Caki2 (cell line): Measurements from ENCODE around the gene PROSER3. TPM values are rescaled to one million over a fixed set of nuclear protein-coding genes. Genes with fewer than 3 reads are reported as not detected.

ENCODE experiments used
- DNase-seq: peaks from one replicate; pipeline ENCODE4 v3.0.0-alpha.2; 2015; ENCODE audit warnings: low read depth
- in situ Hi-C: cut with HindIII; loops from 2 replicates; pipeline ENCODE4 v1.10.0; 2016; ENCODE audit warnings: low sequenced_read_pairs, low pct_unique_long_range_greater_than_20kb, mixed read lengths
- total RNA-seq: library from RNA; depleted of rRNA; stranded (reverse); fragments of >200 nt; shearing (Covaris generic); gene quantifications from 2 replicates; pipeline ENCODE4 v1.2.3, GENCODE V29; 2014; ENCODE audit warnings: low replicate concordance

Gene PROSER3
- total RNA-seq, 1 experiment from 2014 or later, result 8.0 TPM

DNA sequence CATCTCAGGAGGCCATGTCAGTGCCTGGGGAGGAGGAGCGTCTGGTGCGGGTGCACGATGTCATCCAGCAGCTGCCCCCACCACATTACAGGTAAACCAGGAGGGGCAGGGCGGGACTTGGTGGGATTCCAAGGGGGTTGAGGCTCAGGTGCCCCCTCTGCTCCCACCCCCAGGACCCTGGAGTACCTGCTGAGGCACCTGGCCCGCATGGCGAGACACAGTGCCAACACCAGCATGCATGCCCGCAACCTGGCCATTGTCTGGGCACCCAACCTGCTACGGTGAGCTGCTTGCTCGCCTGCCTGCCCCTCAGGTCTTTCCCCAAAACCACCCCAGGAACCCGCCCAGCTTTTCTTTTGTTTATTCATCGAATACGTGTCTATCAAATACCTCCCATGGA lies 24.6 kb downstream of the PROSER3 start:
- in situ Hi-C loops, result no loop called here
- no peak for DNase-seq

DNA sequence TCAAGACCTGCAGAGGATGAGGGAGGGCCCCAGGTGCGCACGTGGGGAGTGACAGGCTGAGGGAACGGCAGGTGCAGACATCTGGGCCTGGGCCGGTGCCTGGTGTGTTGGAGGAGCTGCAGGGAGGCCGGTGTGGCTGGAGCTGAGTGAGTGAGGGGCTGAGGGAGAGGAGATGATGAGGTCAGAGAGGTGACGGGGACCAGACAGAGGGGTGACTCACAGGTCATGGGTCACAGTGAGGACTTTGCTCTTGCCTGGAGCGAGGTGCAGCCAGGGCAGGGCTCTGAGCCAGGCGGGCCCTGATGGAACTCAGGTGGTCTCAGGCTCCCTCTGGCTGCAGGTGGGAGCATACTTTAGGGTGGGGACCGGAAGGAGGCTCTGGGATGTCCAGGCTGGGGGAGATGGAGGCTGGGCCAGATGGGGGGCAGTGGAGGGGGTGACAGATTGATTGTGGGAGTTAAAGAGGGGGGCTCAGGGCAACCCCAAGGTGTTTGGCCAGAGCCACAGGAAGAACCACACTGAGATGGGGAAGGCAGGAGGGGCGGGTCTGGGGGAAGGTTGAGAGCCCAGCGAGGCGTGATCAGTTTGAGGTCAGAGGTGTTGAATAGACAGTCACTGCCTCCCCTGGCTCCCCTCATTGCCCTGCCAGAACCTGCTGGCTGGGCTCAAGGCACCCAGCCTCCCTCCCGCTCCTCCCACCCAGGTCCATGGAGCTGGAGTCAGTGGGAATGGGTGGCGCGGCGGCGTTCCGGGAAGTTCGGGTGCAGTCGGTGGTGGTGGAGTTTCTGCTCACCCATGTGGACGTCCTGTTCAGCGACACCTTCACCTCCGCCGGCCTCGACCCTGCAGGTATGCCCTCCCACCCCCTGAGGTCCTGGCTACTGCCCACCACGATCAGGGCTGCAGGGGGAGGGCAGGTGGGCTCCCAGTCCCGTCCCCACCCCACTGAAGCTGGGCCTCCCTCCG lies 25.8 kb downstream of the PROSER3 start:
- DNase-seq, result no peak
- in situ Hi-C loops, result no loop called here

DNA sequence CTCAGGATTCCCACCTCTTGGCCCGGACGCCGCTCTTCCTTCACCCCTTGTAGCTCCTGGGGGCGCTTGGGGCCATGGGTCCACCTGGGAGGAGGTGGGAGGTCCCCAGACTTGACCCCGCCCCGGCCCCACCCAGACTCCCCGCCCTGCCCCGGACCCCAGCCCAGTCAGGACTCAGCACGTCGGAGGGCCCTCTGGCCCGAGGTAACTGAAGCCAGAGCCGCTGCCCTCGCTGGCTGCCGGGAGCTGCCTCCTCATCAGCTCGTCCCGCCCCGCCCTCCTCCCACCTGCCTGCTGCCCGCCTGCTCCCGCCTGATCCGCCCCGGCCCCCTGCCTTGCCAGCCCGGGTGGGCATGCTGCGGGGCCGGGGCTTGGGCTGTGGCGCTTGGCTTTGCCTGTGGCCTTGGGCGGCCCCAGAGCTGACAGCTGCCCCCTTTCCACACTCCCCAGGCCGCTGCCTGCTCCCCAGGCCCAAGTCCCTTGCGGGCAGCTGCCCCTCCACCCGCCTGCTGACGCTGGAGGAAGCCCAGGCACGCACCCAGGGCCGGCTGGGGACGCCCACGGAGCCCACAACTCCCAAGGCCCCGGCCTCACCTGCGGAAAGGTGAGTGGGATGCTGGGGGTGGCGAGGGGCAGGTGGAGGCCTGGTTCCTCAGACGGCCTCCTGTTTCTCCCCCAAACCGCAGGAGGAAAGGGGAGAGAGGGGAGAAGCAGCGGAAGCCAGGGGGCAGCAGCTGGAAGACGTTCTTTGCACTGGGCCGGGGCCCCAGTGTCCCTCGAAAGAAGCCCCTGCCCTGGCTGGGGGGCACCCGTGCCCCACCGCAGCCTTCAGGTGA lies 26.7 kb downstream of the PROSER3 start:
- DNase-seq, result no peak
- in situ Hi-C loops, result no loop called here

DNA sequence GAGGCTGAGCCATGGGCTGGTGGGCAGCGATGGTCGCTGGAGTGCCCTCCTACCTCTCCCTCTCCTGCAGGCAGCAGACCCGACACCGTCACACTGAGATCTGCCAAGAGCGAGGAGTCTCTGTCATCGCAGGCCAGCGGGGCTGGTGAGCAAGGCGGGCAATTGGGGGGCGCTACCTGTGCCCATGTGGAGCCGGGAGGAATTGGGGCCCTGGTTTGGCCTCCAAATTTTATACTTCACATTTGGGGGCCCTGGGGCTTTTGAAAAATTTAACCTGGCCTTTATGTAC lies 27.3 kb downstream of the PROSER3 start:
- no peak for DNase-seq
- in situ Hi-C loops, result no loop called here

DNA sequence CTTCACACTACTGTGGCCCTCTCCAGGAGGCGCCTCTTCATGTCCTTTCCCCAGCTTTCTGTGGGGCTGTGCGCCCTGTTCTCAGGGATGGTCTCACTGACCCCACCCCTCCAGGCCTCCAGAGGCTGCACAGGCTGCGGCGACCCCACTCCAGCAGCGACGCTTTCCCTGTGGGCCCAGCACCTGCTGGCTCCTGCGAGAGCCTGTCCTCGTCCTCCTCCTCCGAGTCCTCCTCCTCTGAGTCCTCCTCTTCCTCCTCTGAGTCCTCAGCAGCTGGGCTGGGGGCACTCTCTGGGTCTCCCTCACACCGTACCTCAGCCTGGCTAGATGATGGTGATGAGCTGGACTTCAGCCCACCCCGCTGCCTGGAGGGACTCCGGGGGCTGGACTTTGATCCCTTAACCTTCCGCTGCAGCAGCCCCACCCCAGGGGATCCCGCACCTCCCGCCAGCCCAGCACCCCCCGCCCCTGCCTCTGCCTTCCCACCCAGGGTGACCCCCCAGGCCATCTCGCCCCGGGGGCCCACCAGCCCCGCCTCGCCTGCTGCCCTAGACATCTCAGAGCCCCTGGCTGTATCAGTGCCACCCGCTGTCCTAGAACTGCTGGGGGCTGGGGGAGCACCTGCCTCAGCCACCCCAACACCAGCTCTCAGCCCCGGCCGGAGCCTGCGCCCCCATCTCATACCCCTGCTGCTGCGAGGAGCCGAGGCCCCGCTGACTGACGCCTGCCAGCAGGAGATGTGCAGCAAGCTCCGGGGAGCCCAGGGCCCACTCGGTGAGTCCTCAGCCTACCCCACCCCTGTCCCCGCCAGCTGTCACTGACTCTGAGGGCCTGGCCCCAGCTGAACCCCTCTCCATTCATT lies 28.6 kb downstream of the PROSER3 start:
- DNase-seq, result no peak
- in situ Hi-C loops, result no loop called here

DNA sequence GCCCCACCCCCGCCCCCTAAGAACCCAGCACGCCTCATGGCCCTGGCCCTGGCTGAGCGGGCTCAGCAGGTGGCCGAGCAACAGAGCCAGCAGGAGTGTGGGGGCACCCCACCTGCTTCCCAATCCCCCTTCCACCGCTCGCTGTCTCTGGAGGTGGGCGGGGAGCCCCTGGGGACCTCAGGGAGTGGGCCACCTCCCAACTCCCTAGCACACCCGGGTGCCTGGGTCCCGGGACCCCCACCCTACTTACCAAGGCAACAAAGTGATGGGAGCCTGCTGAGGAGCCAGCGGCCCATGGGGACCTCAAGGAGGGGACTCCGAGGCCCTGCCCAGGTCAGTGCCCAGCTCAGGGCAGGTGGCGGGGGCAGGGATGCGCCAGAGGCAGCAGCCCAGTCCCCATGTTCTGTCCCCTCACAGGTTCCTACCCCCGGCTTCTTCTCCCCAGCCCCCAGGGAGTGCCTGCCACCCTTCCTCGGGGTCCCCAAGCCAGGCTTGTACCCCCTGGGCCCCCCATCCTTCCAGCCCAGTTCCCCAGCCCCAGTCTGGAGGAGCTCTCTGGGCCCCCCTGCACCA lies 29.3 kb downstream of the PROSER3 start:
- DNase-seq, result no peak
- in situ Hi-C loops, result no loop called here

DNA sequence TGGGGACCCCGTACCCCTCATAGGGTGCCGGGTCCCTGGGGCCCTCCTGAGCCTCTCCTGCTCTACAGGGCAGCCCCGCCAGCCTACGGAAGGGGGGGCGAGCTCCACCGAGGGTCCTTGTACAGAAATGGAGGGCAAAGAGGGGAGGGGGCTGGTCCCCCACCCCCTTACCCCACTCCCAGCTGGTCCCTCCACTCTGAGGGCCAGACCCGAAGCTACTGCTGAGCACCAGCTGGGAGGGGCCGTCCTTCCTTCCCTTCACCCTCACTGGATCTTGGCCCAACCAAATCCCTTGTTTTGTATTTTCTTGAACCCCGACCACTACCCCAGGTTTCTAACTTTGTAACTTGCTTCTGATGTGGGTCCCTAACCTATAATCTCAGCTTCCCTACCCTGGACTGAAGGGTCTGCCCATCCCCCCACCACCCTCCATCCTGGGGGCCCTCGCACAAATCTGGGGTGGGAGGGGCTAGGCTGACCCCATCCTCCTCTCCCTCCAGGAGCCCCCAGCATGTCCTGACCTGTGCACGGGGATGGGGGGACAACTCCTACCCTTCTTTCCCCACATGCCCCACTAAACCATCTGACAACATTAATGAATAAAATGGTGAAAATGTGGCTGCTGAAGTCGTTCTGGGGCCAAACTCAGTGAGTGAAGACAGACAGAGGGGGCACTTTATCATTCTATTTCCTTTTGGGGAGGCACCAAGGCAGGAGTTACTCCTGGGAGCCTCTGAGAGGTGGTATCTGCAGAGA lies 30.4 kb downstream of the PROSER3 start:
- DNase-seq, result no peak
- in situ Hi-C loops, result no loop called here

DNA sequence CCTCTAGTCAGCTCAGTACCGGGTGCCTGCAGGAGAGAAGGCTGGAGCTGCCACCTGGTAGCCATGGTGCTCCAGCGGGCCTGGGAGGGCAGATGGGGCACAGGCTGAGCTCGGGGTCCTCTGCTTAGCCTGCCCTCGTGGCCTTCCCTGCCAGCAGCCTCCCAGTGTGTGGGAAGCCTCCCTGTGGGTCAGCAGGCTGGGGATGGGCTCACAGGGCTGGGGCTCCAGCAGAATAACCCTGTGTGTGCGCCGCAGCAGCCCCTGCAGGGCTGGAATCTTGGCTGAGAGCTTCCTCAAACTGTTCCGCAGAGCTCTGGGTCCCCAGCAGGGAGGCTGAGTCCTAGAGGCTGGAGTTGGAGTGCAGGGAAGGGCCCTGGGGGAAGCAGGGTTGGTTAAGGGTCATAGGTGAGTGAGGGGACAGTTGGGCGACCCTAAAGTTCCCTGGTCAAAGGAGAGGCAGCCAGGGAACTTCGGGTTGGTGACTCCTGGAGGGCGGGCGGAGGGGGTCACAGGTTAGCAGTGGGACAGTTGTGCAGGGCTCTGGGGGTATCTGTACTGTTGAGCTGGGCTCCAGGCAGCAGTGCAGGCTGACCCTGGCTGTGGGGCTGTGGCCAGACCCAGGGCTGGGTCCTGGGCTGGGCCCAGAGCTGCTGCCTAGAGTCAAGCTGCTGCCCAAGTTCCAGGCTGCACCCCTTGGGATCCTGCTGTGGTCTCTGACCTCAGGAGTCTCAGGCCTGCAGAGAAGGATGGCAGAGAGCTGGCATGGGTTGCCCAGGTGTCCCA lies 31.4 kb downstream of the PROSER3 start:
- DNase-seq, result no peak
- in situ Hi-C loops, result no loop called here

DNA sequence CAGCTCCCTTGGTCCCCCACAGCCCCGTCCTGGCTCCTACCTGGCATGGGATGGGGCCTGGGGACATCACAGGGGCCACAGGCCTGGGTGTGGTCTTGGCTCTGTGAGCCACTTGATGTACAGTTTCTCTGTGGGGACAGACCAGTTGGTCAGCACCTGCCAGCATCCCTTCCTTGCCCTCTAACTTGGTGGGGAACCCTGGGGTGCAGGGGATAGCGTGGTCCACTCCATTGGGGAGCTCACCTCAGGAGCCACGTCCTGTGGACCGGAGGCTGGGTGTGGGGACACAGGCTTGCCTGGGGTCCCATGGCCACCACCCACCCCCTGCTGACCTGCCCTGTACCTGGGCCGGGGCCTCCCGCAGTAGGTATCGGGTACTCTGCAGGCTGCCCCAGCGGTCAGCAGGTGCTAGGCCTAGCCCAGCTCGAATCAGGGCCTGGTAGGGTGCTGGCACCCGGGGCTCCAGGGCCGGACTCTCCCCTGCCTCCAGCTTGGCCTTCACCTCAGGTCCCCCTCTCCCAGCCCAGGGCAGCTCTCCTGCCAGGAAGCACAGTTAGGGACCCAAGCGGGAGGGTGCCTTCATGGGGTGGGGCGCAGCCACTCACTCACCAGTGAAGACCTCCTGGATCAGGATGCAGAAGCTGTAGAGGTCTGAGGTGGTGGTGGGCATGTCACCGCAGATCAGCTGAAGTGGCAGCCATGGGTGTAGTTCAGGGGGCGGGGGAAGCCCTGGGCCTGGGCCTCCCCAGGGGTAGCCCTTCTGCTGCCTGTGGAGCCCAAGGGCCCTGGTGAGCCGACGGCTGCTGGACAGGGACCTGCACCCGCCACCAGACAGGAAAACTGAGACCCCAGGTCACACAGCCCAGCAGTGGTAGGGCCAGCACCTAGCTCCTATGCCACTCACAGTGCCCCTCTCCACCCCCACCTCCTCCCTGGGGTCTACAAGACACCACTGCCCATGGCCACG lies 32.3 kb downstream of the PROSER3 start:
- no peak for DNase-seq
- in situ Hi-C loops, result no loop called here

DNA sequence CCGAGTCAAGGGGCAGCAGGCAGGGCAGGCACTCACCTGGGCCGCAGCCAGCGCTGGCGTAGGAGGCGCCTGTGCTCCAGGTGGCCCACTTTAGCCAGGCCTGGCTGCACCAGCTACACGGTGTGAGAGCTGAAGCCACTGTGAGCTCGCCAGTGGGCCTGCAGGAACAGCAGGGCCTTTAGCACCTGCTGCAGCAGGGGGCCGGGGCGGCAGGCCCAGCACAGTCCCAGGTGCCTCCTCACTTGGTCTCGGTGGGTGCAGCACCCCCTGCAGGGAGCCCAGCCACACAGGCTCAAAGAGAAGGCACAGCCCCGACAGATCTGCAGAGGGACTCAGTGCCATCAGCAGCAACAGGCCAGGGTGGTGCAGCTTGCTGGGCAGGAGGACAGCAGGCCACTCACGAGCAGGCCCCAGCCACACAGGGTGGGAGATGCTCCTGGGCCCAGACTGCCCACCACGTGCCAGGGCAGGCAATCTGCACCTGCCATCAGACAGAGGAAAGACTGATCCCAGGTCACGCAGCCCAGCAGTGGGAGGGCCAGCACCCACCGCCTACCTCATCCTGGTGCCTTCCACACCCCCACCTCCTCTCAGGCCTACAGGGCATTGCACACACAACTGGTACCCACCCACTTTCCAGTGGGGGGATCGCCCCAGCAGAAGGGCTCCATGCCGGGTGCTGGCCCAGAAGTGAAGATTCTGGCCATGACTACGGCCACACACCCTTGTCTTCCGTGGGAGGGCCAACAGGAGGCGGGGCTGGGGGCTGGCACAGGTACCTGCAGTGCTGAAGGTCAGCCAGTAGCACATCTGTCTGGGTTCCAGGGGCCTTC lies 33.2 kb downstream of the PROSER3 start:
- DNase-seq, result no peak
- in situ Hi-C loops, result no loop called here

DNA sequence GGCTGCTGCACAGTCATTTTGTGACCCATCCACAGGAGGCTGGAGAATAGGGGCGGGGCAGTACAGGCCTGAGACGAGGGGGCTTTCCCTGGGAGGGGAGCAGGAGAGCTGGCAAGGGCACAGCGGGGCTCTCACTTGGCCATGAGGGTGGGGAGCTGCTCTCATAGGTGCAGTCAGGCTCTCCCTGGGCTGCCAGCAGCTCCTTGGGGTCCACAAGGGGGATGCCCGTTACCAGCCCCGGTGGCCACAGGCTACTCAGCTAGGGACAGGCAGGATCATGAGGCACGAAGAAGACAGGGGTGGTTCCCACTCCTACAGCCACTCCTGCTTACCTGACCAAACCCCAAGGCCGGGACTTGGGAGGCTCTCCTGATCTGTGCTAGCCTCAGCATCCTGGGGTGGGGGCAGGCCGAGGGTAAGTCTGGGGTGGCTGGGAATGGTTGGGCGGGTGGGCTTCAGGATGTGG lies 33.9 kb downstream of the PROSER3 start:
- no peak for DNase-seq
- in situ Hi-C loops, result no loop called here

DNA sequence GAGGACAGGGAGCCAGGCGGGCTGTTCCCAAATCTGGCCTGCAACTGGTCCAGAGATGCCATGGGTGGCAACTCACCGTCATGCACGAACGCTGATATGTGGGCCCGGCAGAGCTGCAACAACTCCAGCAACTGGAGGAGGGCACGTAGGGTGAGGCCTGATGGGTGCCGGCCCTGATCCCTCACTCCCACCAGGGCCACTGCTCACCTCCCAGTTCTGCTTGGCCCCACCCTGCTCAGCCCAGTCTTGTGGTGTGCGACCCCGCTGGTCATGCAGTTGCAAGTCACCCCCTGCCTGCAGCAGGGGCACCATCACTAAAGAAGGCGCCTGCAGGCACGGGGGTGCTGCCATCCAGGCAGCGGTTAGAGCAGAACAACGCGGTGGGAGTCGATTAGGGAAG lies 34.3 kb downstream of the PROSER3 start:
- in situ Hi-C loops, result no loop called here
- no peak for DNase-seq

DNA sequence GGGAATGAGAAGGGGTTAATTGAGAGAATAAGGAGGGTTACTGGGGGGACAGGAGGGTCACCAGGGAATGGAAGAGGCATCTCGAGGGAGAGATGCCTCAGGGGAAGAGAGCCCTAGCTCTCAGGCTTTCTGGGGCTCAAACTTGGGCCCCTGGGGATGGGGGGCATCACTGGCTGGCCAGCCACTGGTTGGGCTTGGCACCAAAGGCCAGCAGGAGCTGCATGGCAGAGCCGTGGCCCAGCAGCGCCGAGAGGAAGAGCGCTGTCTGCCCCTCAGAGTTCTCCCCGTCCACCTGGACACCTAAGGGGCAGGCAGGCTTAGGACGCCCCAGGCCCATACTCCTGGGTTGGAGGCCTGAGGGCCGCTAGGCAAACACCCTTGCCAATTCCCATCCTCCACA lies 34.9 kb downstream of the PROSER3 start:
- in situ Hi-C loops, result no loop called here

DNA sequence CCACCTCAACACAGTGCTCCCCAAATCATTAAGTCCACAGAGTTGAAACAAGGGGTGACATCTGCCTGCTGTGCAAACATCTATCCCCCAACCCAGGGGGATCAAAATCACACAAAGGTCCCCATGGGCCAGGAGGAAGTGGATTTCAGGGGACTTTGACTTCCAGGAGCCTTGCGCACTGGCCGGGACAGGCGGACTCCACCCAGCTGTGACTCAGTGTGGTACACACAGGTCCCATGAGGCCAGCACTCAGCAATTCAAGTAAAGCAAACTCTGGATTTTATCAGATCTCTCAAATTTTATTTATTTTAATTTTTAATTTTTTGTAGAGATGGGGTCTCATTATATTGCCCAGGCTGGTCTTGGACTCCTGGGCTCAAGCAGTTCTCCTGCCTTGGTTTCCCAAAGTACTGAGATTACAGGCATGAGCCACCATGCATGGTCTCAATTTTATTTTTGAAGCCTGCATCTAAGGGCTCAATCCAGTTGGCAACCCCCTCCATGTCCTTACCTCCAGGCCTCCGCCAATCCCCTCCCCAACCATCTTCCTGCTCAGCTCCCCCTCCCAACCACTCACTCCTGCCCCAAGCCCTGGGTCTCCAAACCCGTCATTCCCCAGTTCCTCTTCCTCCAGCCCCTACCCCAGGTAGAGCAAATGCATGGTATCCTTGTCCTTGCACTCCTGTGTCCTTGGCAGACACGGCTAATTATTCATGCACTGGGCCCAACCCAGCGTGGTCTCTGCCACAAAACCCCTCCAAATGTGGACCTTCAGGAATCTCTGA lies 35.6 kb downstream of the PROSER3 start:
- no peak for DNase-seq
- in situ Hi-C loops, result no loop called here

More for the DNA sequence above, 34.9 kb downstream of the PROSER3 start:
- DNase-seq, result no peak
